Measurements from ENCODE around the gene SPRTN.
"Not testable (repeated sequence)": the region's sequence is repeated elsewhere in the genome, so short reads cannot be mapped to it uniquely, and the experiment has no call there.

DNA sequence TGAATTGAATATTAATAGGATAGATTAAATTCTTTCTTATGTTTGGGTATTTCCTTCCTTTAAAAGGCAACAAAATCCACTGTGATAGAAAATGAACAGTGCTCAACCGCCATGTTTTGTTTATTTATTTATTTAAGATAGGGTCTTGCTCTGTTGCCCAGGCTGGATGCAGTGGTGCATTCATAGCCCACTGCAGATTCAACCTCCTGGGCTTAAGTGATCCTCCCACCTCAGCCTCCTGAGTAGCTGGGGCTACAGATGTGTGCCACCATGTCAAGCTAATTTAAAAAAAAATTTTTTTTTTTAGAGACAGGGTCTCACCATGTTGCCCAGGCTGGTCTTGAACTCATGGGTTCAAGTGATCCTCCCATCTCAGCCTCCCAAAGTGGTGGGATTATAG, 10.8 kb downstream of the SPRTN start:
- TF ChIP-seq, protein P1, sequence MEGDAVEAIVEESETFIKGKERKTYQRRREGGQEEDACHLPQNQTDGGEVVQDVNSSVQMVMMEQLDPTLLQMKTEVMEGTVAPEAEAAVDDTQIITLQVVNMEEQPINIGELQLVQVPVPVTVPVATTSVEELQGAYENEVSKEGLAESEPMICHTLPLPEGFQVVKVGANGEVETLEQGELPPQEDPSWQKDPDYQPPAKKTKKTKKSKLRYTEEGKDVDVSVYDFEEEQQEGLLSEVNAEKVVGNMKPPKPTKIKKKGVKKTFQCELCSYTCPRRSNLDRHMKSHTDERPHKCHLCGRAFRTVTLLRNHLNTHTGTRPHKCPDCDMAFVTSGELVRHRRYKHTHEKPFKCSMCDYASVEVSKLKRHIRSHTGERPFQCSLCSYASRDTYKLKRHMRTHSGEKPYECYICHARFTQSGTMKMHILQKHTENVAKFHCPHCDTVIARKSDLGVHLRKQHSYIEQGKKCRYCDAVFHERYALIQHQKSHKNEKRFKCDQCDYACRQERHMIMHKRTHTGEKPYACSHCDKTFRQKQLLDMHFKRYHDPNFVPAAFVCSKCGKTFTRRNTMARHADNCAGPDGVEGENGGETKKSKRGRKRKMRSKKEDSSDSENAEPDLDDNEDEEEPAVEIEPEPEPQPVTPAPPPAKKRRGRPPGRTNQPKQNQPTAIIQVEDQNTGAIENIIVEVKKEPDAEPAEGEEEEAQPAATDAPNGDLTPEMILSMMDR (IDR thresholded peaks at IDR 0.05) = not testable (repeated sequence)
- TF ChIP-seq POLR2A (IDR thresholded peaks at IDR 0.05) = not testable (repeated sequence)
